GM18870 (cell line): ENCODE measurements around the gene HMX3.

Experiments
- ATAC-seq: cut with Tn5 transposase; IDR thresholded peaks from one replicate; pipeline ENCODE4 v1.9.1; 2021; ENCODE audit warnings: moderate library complexity; ENCODE audit not compliant: unreplicated experiment

Gene HMX3

DNA sequence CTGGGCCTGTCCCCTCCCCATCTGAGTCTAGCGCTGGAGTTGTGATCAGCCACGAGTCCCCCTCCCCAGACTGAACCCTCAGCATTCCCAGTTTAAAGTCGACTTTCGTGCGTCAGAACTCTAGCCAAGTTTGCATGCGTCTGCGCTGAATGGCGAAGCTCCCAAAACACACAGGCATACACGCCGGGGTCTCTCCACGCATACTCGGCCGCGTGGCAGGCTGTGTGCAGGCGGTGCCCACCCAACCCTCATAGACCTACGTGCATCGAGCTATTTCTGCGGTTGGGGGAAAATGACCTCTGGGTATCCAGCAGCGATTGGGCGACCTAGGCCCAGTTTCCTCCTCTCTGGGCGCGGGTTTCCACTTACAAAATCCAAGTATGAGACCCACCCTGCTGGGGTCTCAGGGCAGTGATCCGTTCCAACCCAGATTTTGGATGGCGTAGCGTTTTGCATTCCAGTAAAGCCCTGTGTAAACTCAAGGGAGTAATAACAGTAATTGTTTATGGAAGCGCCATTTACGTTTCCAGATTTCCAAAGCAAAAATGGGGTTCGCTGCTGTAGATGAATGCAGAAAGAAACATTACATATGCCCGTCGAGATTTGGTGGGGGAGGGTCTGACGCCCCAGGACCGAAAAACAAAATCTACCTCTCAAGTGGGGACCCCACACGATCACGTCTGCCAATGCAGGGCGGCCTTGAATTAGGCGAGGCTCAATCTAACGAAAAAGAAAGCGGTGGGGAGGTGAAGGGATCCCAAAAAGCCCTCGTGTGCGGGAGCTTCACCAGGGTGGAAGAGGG, 2.0 kb upstream of the HMX3 start:
- no peak for ATAC-seq

DNA sequence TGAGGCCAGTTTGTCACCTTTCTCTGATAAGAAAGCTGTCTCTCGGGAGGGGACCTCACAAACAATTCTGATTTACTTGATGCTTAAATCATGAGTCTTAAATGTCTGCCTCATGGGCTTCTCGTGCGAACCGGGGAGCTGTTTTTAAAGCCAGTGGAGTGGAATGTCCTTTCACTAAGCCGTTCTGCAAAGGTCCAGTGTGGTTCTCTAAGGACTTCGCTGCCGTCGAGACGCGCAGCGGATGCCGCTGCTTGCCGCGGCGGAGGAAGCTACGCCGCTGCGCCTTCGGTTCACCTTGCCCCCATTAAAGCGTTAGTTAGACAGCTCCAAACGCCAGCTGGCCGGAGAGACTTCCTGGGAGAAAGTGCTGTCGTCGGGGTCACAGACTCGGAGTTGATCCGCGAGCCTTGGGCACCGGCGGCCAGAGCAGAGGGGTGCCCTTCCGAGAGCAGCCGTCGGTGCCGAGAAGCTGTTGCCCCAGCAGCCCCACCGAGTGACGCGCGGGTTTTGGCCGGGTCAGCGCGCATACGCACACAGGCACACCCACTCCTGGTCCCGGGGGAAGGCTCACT, 1.3 kb upstream of the HMX3 start:
- no peak for ATAC-seq

DNA sequence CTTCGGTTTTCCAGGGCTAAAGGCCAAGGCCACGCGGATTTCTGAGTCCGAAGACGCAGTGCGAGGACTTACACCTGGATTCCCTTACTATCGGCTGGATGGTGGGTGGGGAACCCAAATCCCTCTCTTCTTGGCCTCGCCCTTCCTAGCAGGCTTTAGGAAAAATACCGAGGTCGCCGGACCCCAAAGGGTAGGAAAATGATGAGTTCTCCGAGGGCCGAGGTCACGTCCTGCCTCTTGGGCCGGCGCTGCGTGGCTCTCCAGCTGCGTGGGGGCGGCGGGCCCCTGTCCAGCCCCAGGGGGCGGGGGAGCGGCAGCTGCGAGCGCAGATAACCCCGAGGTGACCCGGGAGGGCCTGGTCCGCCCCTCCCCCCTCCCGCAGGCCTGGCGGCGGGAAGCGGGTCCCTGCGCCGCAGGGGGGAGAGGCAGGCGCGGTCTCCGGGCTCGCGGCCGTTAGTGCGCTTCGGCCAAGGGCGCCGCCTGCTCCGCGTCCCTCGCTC, 805 bp upstream of the HMX3 start:
- no peak for ATAC-seq

DNA sequence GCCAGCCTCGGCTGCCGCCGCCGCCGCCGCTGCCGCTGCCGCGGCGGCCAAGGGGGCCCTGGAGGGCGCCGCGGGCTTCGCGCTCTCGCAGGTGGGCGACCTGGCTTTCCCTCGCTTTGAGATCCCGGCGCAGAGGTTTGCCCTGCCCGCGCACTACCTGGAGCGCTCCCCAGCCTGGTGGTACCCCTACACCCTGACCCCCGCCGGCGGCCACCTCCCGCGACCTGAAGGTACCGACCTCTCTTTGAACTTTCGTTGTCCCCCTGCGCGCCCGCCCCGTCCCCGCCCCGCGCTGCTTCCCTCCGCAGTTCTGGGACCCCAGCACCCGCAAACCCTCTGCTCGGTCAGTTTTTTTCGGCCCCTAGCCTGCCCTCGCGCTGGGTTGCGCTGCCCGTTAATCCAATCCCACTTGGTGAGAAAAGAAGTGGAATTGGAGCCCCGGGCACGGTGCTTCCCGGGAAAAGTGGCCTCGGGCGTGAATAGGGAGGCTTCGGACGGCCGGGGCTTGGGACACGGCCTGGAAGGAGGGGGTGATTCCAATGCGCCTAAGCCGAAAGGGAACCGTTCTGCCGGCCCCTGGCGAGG, 543 bp downstream of the HMX3 start:
- ATAC-seq, result no peak

DNA sequence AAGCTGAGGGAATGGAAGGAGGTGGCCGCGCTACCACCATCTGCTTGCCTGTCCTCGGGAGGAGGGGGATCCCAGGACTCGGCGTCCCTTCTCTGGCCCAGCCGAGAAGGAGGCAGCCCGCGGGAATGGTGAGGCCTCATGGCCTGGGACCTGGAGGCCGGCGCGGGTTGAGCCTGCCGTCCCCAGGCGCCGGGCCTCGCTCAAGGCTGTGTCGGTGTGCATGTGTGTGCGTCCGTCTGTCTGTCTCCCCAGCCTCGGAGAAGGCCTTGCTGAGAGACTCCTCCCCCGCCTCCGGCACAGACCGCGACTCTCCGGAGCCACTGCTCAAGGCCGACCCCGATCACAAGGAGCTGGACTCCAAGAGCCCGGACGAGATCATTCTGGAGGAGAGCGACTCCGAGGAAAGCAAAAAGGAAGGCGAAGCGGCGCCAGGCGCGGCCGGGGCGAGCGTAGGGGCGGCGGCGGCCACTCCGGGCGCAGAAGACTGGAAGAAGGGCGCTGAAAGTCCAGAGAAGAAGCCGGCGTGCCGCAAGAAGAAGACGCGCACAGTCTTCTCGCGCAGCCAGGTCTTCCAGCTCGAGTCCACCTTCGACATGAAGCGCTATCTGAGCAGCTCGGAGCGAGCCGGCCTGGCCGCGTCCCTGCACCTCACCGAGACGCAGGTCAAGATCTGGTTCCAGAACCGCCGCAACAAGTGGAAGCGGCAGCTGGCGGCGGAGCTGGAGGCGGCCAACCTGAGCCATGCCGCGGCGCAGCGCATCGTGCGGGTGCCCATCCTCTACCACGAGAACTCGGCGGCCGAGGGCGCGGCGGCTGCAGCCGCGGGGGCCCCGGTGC, 1.3 kb downstream of the HMX3 start:
- no peak for ATAC-seq

DNA sequence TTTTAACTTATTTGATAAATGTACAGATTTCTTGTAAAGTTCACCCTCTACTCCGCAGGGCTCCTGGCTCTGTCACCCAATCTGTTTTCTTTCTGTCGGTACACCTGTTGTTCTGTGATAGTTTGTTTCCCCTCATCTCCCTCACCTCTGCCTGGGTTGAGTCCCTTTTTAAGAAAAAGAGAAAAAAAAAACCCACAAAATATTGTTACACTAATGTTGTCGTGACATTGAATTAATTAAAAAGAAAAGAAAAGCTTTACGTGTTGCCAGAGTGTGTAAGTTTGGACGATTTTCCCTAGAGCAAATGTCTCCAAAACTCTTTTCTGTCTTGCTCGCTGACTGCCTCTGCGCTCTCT, 3.4 kb downstream of the HMX3 start:
- no peak for ATAC-seq

DNA sequence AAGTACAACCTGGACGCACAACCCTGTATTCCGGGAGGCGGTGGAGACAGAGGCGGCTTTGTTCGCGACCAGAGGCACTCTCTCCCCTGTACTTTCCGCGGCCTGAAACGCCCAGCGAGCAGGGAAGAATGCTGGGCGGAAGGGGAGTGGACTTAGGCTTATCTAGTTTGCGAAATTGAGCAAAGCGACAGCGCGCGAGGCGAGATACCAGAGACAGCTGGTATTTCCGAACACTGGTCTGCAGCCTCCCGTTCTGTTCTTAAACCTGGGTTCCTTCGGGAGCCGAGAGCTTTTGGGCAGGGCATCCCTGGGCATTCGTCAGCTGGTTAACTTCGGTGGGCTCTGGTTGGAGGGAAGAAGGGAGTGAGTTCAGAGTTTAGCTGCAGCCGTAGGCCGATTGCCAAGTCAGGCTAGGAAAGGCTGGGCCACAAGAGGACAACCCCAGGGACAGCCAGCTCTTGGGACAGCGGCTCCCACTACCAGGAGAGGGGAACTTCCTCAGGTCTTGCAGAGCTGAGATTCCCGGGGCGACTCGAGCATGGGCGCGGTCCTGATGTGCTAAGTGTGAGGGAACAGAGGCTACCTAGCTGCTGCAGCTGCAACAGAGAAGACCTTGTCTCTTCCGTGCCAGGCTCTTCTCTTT, 3.9 kb downstream of the HMX3 start:
- no peak for ATAC-seq

DNA sequence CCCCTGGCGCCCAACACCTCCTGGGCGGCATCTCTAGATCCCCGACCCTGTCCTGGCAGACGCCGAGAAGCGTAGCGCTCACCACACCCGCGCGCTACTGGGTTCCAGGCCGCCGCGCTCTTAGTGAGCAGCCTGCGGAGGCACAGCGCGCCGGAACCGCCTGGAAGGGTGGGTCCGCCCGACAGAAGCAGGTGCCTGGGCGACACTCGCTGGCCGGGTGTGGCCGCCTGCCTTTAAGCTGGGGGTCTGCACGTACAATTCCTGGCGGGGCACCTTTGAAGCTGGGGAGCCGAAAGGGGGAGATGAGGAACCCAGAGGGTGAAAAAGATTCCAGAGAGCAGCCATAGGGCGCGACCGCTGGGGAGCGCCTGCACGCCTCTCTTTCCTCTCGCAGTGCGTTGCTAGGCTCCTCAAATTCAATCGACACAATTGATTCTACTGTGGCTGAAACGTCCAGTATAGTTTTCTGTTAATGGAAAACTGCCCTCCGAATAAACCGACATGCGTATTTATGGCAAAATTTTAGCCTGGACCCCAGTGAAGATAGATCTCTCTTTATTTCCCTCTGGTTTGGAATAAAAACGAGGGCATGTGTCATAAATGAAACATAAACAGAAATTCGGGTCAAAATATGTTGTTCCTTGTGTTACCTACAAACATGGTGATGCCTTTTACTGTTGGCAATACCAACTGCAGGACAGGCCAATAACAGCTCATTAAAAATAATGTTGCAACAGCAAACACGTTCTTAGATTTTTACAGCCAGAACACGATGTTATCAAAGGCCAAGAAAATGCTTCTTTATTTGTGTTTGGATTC, 4.6 kb downstream of the HMX3 start:
- no peak for ATAC-seq

DNA sequence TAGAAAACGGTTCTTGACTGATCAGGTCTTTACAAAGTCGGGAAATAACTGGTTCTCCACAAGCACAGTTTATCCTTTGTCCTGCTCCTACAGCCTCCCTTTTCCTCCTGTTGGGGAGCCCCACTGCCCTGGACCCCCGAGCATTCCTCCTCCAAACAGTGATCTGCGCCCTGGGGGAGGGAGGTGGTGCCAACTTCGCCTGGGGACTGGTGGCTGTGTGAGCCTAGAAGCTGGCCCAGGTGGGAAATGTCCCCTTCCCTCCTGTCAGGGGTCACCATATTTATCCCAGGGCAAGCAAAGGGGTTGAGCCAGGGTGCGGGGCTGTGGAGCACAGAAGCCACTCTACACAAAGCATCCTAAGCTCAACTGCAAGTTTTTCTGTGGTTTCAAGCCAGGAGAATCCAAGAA, 5.2 kb downstream of the HMX3 start:
- no peak for ATAC-seq

DNA sequence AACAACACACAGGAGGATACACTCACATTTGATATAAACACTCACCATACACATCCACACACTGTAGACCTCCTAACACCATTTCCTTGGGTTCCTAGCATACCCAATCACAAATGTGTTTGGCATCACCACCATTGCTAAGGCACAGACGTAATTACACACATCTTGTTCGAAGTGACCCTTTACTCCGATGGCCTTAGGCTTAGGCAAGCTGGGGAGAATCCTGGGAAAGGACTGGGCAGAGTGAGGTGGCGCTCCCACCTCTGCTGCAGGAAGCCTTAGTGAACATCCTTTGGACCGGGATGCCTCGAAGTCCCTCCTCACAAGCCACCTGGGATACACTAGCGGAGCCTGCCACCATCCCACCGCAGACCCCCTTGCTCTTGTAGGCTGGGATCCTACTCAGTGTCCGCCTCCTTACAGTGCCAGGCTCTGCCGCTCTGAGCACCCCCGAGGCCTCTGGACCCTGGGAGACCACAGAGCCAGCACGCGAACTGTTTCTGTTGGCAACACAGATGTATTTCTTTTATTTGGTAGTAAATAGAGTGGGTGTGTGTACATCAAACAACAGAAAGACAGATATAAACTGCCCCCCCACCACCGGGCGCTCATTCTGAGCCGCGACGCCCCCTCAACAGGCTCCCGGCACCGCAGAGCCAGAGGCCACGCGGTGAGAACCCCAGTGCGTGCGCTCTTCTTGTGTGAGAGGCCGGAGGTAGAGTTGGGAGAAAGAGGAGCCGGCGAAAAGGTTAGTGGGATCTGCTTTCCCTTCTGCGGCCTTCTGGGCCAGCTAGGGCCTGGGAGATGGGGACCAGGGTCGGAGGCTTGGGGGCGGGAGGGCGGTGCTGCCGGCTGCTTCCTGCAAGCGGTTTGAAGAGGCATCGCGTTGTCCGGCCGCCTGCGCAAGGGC, 6.3 kb downstream of the HMX3 start:
- no peak for ATAC-seq

DNA sequence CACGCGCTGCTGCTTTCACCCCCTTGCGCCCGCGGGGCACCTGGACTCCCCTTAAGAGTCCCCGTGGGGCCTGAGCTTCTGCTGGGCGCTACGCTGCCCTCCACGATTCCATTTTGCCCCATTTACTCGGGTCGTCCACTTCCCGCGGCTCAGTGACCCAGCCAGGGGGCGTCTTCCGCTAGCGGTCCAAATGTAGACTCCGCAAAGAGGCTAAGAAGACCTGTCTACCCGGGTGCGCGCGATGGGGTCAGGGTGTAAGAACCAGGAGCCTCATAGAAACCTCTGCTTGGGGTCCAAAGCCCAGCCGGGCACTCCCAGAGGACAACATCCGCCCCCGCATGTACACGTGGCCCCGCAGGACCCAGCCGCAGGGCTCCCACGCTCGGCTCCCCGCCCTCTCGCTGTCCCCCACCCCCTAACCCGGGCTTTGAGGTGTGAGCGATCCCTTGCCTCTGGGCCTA, 7.0 kb downstream of the HMX3 start:
- no peak for ATAC-seq

DNA sequence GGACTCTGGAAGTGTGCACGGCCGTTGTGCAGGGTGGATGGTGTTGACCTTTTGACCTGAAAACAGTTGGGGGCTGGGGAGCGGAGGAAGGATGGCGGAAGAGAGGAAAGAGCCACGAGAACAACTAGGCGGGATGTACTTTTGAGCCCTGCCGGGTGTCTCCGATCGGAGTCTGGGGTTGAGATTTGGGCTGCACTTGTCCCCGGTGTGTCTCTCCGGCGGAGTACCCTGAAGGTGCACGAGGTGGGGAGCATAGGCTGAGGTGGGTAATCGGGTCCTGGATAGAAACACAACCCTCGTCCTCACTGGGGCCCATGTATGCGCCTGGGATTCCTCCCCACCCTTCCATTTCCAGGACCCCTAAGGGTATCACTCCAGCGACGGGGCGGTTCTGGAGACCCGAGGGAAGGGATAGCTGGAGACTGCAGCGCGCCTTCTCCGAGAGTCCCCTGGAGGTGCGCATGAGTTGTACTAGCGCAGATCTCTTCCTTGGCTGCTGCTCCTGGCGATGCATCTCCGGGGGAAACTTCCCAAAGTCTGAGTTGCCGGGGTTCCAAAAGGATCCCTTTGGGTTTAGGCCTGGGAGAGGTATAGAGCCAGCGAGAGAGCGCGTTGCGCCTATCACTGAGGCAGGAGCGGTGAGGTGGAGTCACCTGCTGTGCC, 7.5 kb downstream of the HMX3 start:
- ATAC-seq, result no peak

DNA sequence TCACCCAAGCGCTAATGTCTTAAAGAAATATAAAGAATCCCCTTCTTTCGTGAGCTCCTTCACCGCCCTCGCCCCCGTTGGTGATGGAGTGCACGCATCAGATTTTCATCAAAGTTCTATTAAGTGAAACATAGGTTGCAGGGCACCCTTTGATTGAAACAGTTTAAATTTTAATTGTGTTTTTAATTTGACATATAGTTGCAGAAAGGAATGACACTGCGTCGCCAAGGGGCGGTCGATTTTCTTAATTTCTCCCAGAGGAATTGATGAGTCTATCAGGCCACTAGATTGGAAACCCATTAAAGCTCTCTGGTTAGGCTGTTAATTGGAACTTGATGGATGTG, 8.0 kb downstream of the HMX3 start:
- ATAC-seq, result no peak

DNA sequence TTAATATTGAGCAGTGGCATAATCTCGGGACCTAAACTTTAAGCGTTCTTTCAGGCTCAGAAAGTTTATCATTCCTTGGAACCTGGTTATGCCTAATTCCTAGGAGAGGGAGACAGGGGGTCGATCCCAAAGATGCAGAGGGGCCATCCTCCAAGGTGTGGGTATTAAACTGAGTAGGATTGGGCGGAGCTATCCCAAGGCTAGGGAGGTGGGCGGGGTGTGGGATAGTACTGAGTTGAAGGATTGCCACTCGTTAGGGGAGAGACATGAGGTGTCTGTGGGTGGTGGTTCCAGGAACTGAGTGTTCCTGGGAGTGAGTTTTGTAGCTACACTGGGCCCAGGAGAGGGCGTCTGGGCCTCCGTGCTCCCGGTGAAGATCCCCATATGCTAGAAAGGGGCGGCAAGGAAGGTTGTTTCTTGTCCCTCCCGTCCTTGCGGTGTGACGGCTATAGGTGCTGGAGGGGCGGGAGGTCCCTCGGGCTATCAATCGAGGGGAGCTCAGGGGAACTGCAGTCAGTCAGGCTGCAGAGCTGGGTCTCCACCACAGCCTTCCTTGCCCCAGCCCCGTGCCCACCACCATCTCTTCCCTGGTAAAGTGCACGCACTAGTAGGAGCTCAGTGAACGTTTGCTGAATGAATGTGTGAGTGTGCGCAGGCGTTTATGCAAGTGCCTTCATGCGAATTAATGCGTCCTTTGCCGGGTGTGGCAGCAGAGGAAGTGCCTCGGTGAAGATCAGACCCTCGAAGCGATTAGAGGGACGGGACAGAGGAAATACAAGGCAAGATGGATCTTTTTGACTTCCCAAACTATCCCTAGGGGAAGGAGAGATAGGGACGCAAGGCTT, 9.1 kb downstream of the HMX3 start:
- no peak for ATAC-seq

DNA sequence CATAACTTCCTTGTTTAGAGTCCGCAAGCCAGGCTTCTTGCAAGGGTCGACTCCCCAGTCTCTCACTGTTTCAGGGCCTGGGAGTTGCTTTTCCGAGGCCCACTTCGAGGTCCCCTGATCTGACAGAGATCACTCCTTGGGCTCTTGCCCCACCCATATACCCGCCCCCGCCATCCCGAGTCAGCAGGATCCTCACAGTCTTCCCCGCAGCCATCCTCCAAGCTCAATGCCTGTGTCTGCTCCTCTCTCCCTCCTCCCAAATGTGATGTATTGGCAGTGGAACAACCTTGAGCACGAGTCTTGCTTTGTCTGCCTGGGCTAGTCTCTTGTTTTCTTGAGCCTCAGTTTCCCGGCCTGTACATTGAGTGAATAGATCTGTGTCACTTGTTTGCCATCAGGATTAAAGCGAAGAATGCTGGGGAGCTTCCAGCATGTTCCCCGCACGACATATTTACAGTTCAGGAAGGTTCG, 9.8 kb downstream of the HMX3 start:
- no peak for ATAC-seq

DNA sequence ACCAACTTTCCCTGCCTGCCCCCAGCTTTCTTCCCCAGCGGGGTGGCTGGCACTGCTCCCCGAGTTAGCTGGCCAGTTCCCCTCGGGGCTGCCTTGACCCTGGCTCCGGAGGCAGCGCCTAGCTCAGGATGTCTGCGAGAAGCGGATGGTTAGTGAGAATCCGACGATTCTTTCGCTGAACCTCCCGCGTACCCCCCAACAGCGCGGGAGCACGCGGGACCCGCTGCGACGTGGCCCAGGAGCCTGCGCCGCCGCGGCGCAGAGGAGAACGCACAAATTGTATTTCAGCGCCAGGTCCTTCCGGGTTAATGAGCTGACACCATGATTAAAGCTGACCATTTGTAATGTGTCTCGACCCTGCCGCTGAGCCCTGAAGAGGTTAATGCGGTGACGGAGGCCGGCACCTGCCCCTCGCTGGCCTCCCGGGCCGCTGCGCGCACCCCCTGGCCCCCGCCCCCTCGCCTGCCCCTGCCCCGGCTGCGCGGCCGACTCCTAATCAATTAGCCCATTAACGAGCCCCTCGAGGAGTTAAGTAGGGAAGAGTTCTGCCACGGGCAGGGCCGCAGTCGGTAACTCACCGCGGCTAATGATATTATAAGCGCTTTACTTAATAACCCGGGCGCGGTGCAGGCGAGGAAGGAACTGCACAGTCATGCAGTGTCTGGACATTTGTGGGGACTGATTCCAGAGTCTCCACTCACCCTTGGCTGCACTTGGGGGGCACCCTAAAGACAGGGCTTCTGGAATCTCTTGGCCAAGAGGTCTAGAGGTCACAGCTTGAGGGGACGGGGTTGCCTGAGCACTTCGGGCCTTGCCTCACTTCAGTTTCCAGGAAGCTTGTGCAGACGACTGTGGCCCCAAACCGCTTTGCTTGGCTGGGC, 10.5 kb downstream of the HMX3 start:
- no peak for ATAC-seq
